HepG2 (cell line): ENCODE results near the gene ASPRV1. TPM values are rescaled to one million over a fixed set of nuclear protein-coding genes. Genes with fewer than 3 reads are reported as not detected.

Source experiments
- ATAC-seq: fragments of 200-7000 bp; cut with Tn5 transposase; 3 replicates; pipeline ENCODE4 v1.9.1; 2020; ENCODE audit warnings: mild to moderate bottlenecking, moderate library complexity
- BruUV-seq: library from RNA; stranded (reverse); fragments of 400-500 nt; replicated peaks from 2 replicates; lab custom pipeline; 2021; lab: Mats Ljungman, UMichigan
- CTCF ChIA-PET: fragments of 300-600 bp; formaldehyde crosslinking; extraction: SDS; loops from one replicate; lab custom pipeline; 2021; ENCODE audit warnings: low total read pairs, inconsistent platforms, low intra/inter-chr PET ratio; lab: Yijun Ruan, JAX
- POLR2A ChIA-PET: fragments of 350-600 bp; sonication (Branson Sonifier 250); formaldehyde crosslinking; loops from one replicate; lab custom pipeline; 2020; ENCODE audit warnings: antibody characterized with exemption, inconsistent platforms; lab: Yijun Ruan, JAX
- DNase-seq: peaks from one replicate; pipeline ENCODE4 v3.0.0-alpha.2; 2015; ENCODE audit warnings: low spot score
- FAIRE-seq: peaks from 3 replicates; lab custom pipeline; 2011; peaks lifted over from hg19 to GRCh38; lab: Jason Lieb, UNC
- H2AFZ ChIP-seq: one replicate; pipeline ENCODE4 v1.6.1; 2011; ENCODE audit warnings: low read length, inconsistent platforms
- H3K27ac ChIP-seq: fragments of 300-600 bp; 3 replicates; pipeline ENCODE4 v1.8.0; 2011; ENCODE audit warnings: mixed run types, mild to moderate bottlenecking, mixed read lengths, low read length, inconsistent platforms; ENCODE audit not compliant: insufficient read depth; ENCODE audit errors: extremely low read length
- H3K27me3 ChIP-seq, 2 experiments: fragments of 200-600 bp in 1 of 2; 2 replicates in 1 of 2; 3 replicates in 1 of 2; pipeline versions ENCODE4 v1.6.0 to v1.8.0; 2011; ENCODE audit warnings: low read length in 2 of 2, mild to moderate bottlenecking in 2 of 2, moderate library complexity in 2 of 2, inconsistent platforms in 1 of 2; ENCODE audit not compliant: insufficient read depth in 2 of 2, control insufficient read depth in 1 of 2
- H3K36me3 ChIP-seq, 2 experiments: fragments of 200-600 bp in 1 of 2; replicated peaks in 1 of 2; 2 replicates in 1 of 2; 3 replicates in 1 of 2; pipeline versions ENCODE4 v1.5.1 to v1.8.0; 2011; ENCODE audit warnings: low read length in 2 of 2, inconsistent platforms in 1 of 2; ENCODE audit not compliant: insufficient read depth in 2 of 2, control insufficient read depth in 1 of 2
- H3K4me1 ChIP-seq: 2 replicates; pipeline ENCODE4 v1.5.1; 2012; ENCODE audit warnings: low read length, inconsistent platforms; ENCODE audit not compliant: insufficient read depth
- H3K4me2 ChIP-seq: 2 replicates; pipeline ENCODE4 v1.6.0; 2011; ENCODE audit warnings: low read depth, low read length, inconsistent platforms
- H3K4me3 ChIP-seq, 3 experiments: fragments of 200-600 bp in 1 of 3; sonication (generic), shearing (Covaris generic) in 1 of 3; replicated peaks in 1 of 3; 2 replicates each; pipeline ENCODE4 v1.5.1; 2011 to 2016; ENCODE audit warnings: low read length in 3 of 3, inconsistent platforms in 2 of 3, low read depth in 2 of 3, mild to moderate bottlenecking in 2 of 3, control low read depth in 1 of 3, mixed read lengths in 1 of 3; ENCODE audit not compliant: insufficient read depth in 1 of 3
- H3K79me2 ChIP-seq: one replicate; pipeline ENCODE4 v1.6.1; 2011; ENCODE audit warnings: low read length, inconsistent platforms; ENCODE audit not compliant: insufficient read depth
- H3K9ac ChIP-seq: 2 replicates; pipeline ENCODE4 v1.6.0; 2011; ENCODE audit warnings: mild to moderate bottlenecking, low read depth, low read length, inconsistent platforms; ENCODE audit not compliant: insufficient read depth
- H3K9me3 ChIP-seq: 2 replicates; pipeline ENCODE4 v1.5.1; 2012; ENCODE audit warnings: mild to moderate bottlenecking, low read length
- H4K20me1 ChIP-seq: 2 replicates; pipeline ENCODE4 v1.6.0; 2011; ENCODE audit warnings: inconsistent platforms, mild to moderate bottlenecking, low read length, moderate library complexity; ENCODE audit not compliant: insufficient read depth
- CCDC6 ChIP-seq: sonication (generic); formaldehyde crosslinking; IDR thresholded peaks from 2 replicates; pipeline ENCODE4 v1.8.1; 2022; ENCODE audit warnings: mild to moderate bottlenecking, missing genetic modification reagents, moderate library complexity
- DR1 ChIP-seq: sonication (generic); formaldehyde crosslinking; IDR thresholded peaks from 2 replicates; pipeline ENCODE4 v1.8.0; 2021; ENCODE audit warnings: mild to moderate bottlenecking, missing genetic modification reagents, inconsistent platforms
- HNRNPUL1 ChIP-seq: fragments of 200-400 bp; formaldehyde crosslinking; IDR thresholded peaks from 2 replicates; pipeline ENCODE4 v1.6.1; 2017; ENCODE audit warnings: low read depth, mild to moderate bottlenecking, low read length, moderate library complexity
- HOXD1 ChIP-seq: sonication (generic); formaldehyde crosslinking; IDR thresholded peaks from 2 replicates; pipeline ENCODE4 v1.5.0; 2020; ENCODE audit warnings: missing genetic modification reagents
- NAIF1 ChIP-seq: sonication (generic); formaldehyde crosslinking; IDR thresholded peaks from 2 replicates; pipeline ENCODE4 v1.5.0; 2020; ENCODE audit warnings: mild to moderate bottlenecking, missing genetic modification reagents, borderline replicate concordance
- RELA ChIP-seq: sonication (generic); formaldehyde crosslinking; IDR thresholded peaks from 2 replicates; pipeline ENCODE4 v1.4.0; 2020; ENCODE audit warnings: missing genetic modification reagents
- ZNF770 ChIP-seq: sonication (generic); formaldehyde crosslinking; IDR thresholded peaks from 2 replicates; pipeline ENCODE4 v1.5.0; 2020; ENCODE audit warnings: mild to moderate bottlenecking, missing genetic modification reagents
- ZNF850 ChIP-seq: sonication (generic); formaldehyde crosslinking; conservative IDR thresholded peaks from 2 replicates; pipeline ENCODE4 v1.9.0; 2021; ENCODE audit warnings: mild to moderate bottlenecking, missing genetic modification reagents
- WGBS: methylation state at CpG from one replicate; pipeline ENCODE4 v1.1.6; 2017; ENCODE audit warnings: low lambda C conversion rate; 5-methylcytosine and 5-hydroxymethylcytosine counted together
- in situ Hi-C: cut with HindIII; loops from 2 replicates; pipeline ENCODE4 v1.10.0; 2017; ENCODE audit warnings: low pct_unique_long_range_greater_than_20kb; ENCODE audit not compliant: extremely low pct_ligation_motif_present
- intact Hi-C: fragments of 100-400 bp; cut with micrococcal nuclease; formaldehyde crosslinking; loops from one replicate; pipeline ENCODE4 v1.10.0; 2022; ENCODE audit not compliant: unreplicated experiment
- polyA plus RNA-seq, 8 experiments: library from polyadenylated mRNA; depleted of rRNA in 3 of 8; stranded (reverse) in 7 of 8; unstranded in 1 of 8; fragments of >200 nt; fragmentation: Illumina TruSeq in 4 of 8; extraction: Trizol in 4 of 8; gene quantifications; 2 replicates each; pipeline versions ENCODE4 v1.2.1 to v1.2.3, GENCODE V29; 2011 to 2016; ENCODE audit warnings: low read depth in 4 of 8, missing spikeins in 1 of 8, mixed read lengths in 1 of 8; ENCODE audit not compliant: insufficient read depth in 1 of 8
- total RNA-seq, 5 experiments: library from RNA; depleted of rRNA; stranded (reverse); fragments of >200 nt; fragmentation: Illumina TruSeq; extraction: Trizol; gene quantifications; 2 replicates each; pipeline ENCODE4 v1.2.3, GENCODE V29; 2016; ENCODE audit warnings: low read depth in 1 of 5
- TF ChIP-seq, protein P1 (sequence below): sonication (generic); formaldehyde crosslinking; IDR thresholded peaks from 2 replicates; pipeline ENCODE4 v1.9.0; 2021; ENCODE audit warnings: missing genetic modification reagents, borderline replicate concordance

ASPRV1 gene
- total and polyA plus RNA-seq, 2 of the 13 experiments (the other 11 are each of a cell fraction or from before 2014, with no cell fraction given): 0.40 to 0.48 TPM

GRCh38 chr2:69973335-69973735 lies 11.9 kb upstream of the ASPRV1 start:
- no peaks in the 10 kb centered on the region for H4K20me1 ChIP-seq
- intact Hi-C loops: no loop called here
- no peak overlapping the region for H3K27ac ChIP-seq
- BruUV-seq: no TSS peak
- no peak overlapping the region for H3K4me3 ChIP-seq
- no peak overlapping the region for H3K4me2 ChIP-seq
- ATAC-seq: no peak
- no peaks in the 10 kb centered on the region for H3K36me3 ChIP-seq
- ChIA-PET POLR2A (interaction anchor here (4.2 kb wide), 1 partner anchor 59 kb away, joined by 25 read pairs; the partner anchor contains the start of gene MXD1), CTCF (no interaction called here)
- no peaks in the 10 kb centered on the region for H3K79me2 ChIP-seq
- in situ Hi-C loops: no loop called here
- DNase-seq: no peak
- peak; percentile 66 for FAIRE-seq
- peaks cover 58% of the 10 kb centered on the region for H3K4me1 ChIP-seq
- H2AFZ ChIP-seq: no peak overlapping the region
- TF ChIP-seq ZNF850 (CRISPR knock-in tag) (no peak), ZNF770 (CRISPR knock-in tag) (peak; percentile 80), NAIF1 (CRISPR knock-in tag) (no peak)
- TF ChIP-seq, all 625 proteins: peak for 1
- WGBS: 17% methylated on average over 4 of the region's 4 CpGs
- Histone ChIP-seq H3K9me3 (no peaks in the 10 kb centered on the region), H3K27me3 (no peaks in the 10 kb centered on the region), H3K9ac (no peak overlapping the region)

GRCh38 chr2:69972822-69973221 lies 11.4 kb upstream of the ASPRV1 start:
- ChIA-PET POLR2A (interaction anchor here (4.2 kb wide), 1 partner anchor 58 kb away, joined by 25 read pairs; the partner anchor contains the start of gene MXD1), CTCF (no interaction called here)
- Histone ChIP-seq H3K27ac (no peak overlapping the region), H4K20me1 (no peaks in the 10 kb centered on the region), H3K9ac (no peak overlapping the region), H3K4me2 (no peak overlapping the region), H2AFZ (no peak overlapping the region), H3K79me2 (no peaks in the 10 kb centered on the region), H3K27me3 (no peaks in the 10 kb centered on the region), H3K36me3 (no peaks in the 10 kb centered on the region), H3K4me3 (no peak overlapping the region), H3K4me1 (peaks cover 60% of the 10 kb centered on the region), H3K9me3 (no peaks in the 10 kb centered on the region)
- TF ChIP-seq HNRNPUL1 (no peak), DR1 (CRISPR knock-in tag) (no peak), HOXD1 (CRISPR knock-in tag) (no peak), RELA (CRISPR knock-in tag) (no peak), CCDC6 (CRISPR knock-in tag) (no peak)
- TF ChIP-seq, protein P1, sequence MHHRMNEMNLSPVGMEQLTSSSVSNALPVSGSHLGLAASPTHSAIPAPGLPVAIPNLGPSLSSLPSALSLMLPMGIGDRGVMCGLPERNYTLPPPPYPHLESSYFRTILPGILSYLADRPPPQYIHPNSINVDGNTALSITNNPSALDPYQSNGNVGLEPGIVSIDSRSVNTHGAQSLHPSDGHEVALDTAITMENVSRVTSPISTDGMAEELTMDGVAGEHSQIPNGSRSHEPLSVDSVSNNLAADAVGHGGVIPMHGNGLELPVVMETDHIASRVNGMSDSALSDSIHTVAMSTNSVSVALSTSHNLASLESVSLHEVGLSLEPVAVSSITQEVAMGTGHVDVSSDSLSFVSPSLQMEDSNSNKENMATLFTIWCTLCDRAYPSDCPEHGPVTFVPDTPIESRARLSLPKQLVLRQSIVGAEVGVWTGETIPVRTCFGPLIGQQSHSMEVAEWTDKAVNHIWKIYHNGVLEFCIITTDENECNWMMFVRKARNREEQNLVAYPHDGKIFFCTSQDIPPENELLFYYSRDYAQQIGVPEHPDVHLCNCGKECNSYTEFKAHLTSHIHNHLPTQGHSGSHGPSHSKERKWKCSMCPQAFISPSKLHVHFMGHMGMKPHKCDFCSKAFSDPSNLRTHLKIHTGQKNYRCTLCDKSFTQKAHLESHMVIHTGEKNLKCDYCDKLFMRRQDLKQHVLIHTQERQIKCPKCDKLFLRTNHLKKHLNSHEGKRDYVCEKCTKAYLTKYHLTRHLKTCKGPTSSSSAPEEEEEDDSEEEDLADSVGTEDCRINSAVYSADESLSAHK (CRISPR knock-in tag): no peak
- intact Hi-C loops (no loop called here), in situ Hi-C loops (no loop called here)
- no peak for DNase-seq
- 65% methylated on average over 1 of the region's 1 CpG for WGBS
- BruUV-seq: no TSS peak
- no peak for ATAC-seq
- FAIRE-seq: no peak
